PFSK-1 (cell line): ENCODE results near the gene NTN3.

Source experiments
- POLR2AphosphoS5 ChIP-seq: IDR thresholded peaks from 2 replicates; pipeline ENCODE4 v1.6.1; 2012; ENCODE audit warnings: low read depth, mild to moderate bottlenecking, control low read depth, low read length, moderate library complexity
- TAF1 ChIP-seq: IDR thresholded peaks from 2 replicates; pipeline ENCODE4 v1.6.1; 2012; ENCODE audit warnings: low read length, control low read depth, borderline replicate concordance; ENCODE audit not compliant: insufficient read depth

DNA sequence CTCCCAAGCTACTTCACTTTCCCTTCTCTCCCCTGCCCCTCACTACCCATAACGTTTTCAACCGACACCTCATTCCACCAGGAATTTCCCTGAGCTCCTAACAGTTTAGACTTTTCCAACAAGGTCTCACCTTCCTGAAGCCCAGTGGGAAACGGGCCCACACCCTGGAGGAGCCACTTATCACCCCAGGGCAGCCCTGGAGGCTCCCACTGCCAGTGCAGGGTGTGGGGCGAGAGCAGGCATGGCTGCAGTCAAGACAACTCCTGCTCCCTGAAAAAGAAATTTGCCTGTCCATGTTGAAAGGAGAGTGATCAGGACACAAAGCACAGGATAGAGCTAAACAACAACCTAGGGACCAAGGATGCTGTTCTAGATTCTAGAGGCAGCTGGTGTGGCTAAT lies 43.6 kb upstream of the NTN3 start:
- TF ChIP-seq TAF1 = no peak
- no peak for TF ChIP-seq POLR2AphosphoS5
